ENCODE data around the gene CCNE1. TPM values are rescaled to one million over a fixed set of nuclear protein-coding genes. Genes with fewer than 3 reads are reported as not detected.

The CCNE1 gene
- total and polyA plus RNA-seq, 2 experiments from 2014 or later: 19.9 to 24.6 TPM

DNA sequence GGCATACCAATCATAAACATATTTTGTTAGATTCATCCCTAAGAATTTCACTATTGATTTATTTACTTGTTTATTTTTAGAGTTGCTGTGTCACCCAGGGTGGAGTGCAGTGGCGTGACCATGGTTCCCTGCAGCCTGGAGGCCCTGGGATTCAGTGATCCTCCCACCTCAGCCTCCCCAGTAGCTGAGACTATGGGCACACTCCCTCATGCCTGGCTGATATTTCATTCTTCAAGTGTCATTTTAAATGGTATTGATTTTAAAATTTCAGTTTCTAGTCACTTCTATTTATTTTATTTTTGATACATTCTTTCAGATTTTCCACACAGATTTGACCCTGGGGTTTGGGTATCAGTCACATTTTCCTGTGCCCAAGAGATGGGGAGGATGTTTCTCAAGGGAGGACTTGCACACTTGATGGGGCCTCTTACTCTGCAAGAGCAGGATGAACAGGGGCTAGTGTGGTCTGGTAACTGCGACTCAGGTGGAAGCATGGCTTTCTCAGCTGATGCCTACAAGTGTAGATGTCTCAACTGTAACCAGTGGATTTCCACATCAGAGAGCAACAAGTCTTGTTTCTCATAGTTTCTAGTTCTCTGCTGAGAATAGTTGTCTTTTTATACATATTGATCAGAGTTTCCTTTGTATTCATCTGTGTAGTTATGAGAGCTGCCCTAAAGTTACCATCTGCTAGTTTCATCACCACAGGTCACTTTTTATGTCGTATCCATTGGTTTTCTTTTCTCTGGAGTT is 40.2 kb downstream of the CCNE1 start:
- Histone ChIP-seq H4K20me1 (ENCODE audit: insufficient read depth, poor library complexity, severe bottlenecking) (no peaks in the 10 kb centered on the region), H3K27me3 (no peaks in the 10 kb centered on the region), H3K4me1 (ENCODE audit: insufficient read depth) (peaks cover 4% of the 10 kb centered on the region), H3K4me2 (no peak overlapping the region), H3K4me3 (no peak overlapping the region), H3K9me3 (ENCODE audit: low read depth) (no peaks in the 10 kb centered on the region), H3K27ac (no peak overlapping the region), H2AFZ (no peak overlapping the region), H3K79me2 (no peaks in the 10 kb centered on the region), H3K36me3 (replicated peaks; ENCODE audit: insufficient read depth, low read depth) (no peaks in the 10 kb centered on the region), H3K9me2 (replicated peaks; ENCODE audit: insufficient read depth) (no peaks in the 10 kb centered on the region)
- DNase-seq (ENCODE audit: low spot score): no peak
- 91% methylated on average over 3 of the region's 3 CpGs for WGBS (ENCODE audit: low lambda C conversion rate, missing lambda C conversion rate)
- TF ChIP-seq EZH2phosphoT487 (IDR thresholded peaks at IDR 0.05; ENCODE audit: low read depth, severe bottlenecking, unreplicated experiment) (no peak), EZH2 (IDR thresholded peaks at IDR 0.05; ENCODE audit: borderline replicate concordance) (no peak)
- TF ChIP-seq, protein P1, sequence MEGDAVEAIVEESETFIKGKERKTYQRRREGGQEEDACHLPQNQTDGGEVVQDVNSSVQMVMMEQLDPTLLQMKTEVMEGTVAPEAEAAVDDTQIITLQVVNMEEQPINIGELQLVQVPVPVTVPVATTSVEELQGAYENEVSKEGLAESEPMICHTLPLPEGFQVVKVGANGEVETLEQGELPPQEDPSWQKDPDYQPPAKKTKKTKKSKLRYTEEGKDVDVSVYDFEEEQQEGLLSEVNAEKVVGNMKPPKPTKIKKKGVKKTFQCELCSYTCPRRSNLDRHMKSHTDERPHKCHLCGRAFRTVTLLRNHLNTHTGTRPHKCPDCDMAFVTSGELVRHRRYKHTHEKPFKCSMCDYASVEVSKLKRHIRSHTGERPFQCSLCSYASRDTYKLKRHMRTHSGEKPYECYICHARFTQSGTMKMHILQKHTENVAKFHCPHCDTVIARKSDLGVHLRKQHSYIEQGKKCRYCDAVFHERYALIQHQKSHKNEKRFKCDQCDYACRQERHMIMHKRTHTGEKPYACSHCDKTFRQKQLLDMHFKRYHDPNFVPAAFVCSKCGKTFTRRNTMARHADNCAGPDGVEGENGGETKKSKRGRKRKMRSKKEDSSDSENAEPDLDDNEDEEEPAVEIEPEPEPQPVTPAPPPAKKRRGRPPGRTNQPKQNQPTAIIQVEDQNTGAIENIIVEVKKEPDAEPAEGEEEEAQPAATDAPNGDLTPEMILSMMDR (IDR thresholded peaks at IDR 0.05; ENCODE audit: poor library complexity): no peak

DNA sequence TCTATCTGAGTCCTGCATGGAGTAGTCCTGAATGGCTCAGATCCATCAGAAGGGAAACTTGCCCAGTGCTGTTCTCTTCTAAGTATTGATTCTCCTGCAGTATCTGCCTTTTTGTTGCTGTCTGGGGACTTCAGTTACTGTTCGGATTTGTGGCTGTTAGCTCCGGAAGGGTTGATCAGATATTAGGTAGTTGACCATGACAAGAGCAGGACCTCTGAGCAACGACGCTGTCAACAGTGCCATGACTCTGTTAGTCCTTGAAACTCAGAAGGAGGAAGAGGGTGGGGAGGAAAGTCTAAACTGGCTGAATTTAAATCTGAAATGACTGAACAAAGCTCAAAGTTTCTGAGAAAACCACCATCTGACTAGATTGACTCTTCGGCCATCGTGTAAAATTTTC is 42.2 kb downstream of the CCNE1 start:
- 91% methylated on average over 6 of the region's 6 CpGs for WGBS (ENCODE audit: low lambda C conversion rate, missing lambda C conversion rate)

DNA sequence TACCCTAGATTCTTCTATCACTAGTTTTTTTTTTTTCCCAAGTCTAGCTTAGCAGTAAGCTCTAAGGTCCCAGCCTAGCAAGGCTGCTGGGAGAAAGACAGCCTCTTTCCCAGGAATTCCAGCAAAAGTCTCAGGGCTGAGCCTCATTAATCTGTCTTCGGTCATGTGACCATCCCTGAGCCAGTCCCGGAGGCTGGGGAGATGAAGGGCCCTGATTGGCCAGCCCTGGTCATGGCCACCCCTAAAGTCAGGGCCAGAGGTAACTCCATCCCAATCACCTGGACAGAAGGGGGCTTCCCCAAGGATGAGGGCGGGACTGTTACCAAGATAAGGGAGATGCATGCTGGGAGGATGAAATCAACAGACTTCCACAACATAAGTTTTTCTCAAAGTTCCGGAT is 43.3 kb downstream of the CCNE1 start:
- H3K4me2 ChIP-seq: no peak overlapping the region
- H3K4me1 ChIP-seq (ENCODE audit: insufficient read depth): peaks cover 3% of the 10 kb centered on the region
- H3K4me3 ChIP-seq: no peak overlapping the region
- H3K9me3 ChIP-seq (ENCODE audit: low read depth): no peaks in the 10 kb centered on the region
- no peaks in the 10 kb centered on the region for H3K79me2 ChIP-seq
- no peaks in the 10 kb centered on the region for H3K27me3 ChIP-seq
- DNase-seq (ENCODE audit: low spot score): no peak
- no peaks in the 10 kb centered on the region for H4K20me1 ChIP-seq (ENCODE audit: insufficient read depth, poor library complexity, severe bottlenecking)
- no peak overlapping the region for H2AFZ ChIP-seq
- no peaks in the 10 kb centered on the region for H3K36me3 ChIP-seq (replicated peaks; ENCODE audit: insufficient read depth, low read depth)
- H3K9me2 ChIP-seq (replicated peaks; ENCODE audit: insufficient read depth): no peaks in the 10 kb centered on the region
- no peak for TF ChIP-seq EZH2phosphoT487 (IDR thresholded peaks at IDR 0.05; ENCODE audit: low read depth, severe bottlenecking, unreplicated experiment)
- TF ChIP-seq, protein P1 (IDR thresholded peaks at IDR 0.05; ENCODE audit: poor library complexity): no peak
- no peak for TF ChIP-seq EZH2 (IDR thresholded peaks at IDR 0.05; ENCODE audit: borderline replicate concordance)
- H3K27ac ChIP-seq: no peak overlapping the region
- 93% methylated on average over 4 of the region's 4 CpGs for WGBS (ENCODE audit: low lambda C conversion rate, missing lambda C conversion rate)

More for the DNA sequence above, 42.2 kb downstream of the CCNE1 start:
- Histone ChIP-seq H3K4me2 (no peak overlapping the region), H3K79me2 (no peaks in the 10 kb centered on the region), H3K36me3 (replicated peaks; ENCODE audit: insufficient read depth, low read depth) (no peaks in the 10 kb centered on the region), H3K4me3 (no peak overlapping the region), H4K20me1 (ENCODE audit: insufficient read depth, poor library complexity, severe bottlenecking) (no peaks in the 10 kb centered on the region), H3K9me3 (ENCODE audit: low read depth) (no peaks in the 10 kb centered on the region), H3K27ac (no peak overlapping the region), H3K27me3 (no peaks in the 10 kb centered on the region), H3K9me2 (replicated peaks; ENCODE audit: insufficient read depth) (no peaks in the 10 kb centered on the region), H3K4me1 (ENCODE audit: insufficient read depth) (peaks cover 4% of the 10 kb centered on the region), H2AFZ (no peak overlapping the region)
- TF ChIP-seq EZH2 (IDR thresholded peaks at IDR 0.05; ENCODE audit: borderline replicate concordance) (no peak), EZH2phosphoT487 (IDR thresholded peaks at IDR 0.05; ENCODE audit: low read depth, severe bottlenecking, unreplicated experiment) (no peak)
- TF ChIP-seq, protein P1 (IDR thresholded peaks at IDR 0.05; ENCODE audit: poor library complexity): no peak
- DNase-seq (ENCODE audit: low spot score): no peak
